GM19467 (cell line): ENCODE data around the gene ARMC9.

Source experiments
- ATAC-seq: cut with Tn5 transposase; IDR thresholded peaks from one replicate; pipeline ENCODE4 v1.9.1; 2021; ENCODE audit warnings: mild to moderate bottlenecking, moderate library complexity; ENCODE audit not compliant: unreplicated experiment

ARMC9 gene

GRCh38 chr2:231378026-231378722 is 179.7 kb downstream of the ARMC9 start:
- no peak for ATAC-seq

GRCh38 chr2:231379266-231380215 is 181.1 kb downstream of the ARMC9 start:
- ATAC-seq, result no peak

DNA sequence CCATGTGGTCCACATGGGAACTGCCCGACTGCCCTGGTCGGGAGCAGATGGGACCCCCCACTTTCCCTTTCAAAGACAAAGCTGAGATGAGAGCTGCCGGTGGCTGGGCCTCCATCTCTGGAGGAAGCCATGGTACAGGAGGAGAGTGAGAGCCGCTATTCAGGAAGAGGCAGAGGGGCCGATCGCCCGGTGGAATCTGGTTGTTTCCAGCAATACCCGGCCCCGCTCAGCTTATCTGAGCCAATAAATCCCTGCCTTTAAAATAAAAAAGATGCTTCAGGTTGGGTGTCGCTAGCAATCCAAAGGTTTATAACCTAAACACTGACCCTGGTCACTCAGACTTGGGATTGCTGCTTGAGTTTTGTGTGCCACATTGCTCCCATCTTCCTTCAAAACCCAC is 181.9 kb downstream of the ARMC9 start:
- no peak for ATAC-seq

DNA sequence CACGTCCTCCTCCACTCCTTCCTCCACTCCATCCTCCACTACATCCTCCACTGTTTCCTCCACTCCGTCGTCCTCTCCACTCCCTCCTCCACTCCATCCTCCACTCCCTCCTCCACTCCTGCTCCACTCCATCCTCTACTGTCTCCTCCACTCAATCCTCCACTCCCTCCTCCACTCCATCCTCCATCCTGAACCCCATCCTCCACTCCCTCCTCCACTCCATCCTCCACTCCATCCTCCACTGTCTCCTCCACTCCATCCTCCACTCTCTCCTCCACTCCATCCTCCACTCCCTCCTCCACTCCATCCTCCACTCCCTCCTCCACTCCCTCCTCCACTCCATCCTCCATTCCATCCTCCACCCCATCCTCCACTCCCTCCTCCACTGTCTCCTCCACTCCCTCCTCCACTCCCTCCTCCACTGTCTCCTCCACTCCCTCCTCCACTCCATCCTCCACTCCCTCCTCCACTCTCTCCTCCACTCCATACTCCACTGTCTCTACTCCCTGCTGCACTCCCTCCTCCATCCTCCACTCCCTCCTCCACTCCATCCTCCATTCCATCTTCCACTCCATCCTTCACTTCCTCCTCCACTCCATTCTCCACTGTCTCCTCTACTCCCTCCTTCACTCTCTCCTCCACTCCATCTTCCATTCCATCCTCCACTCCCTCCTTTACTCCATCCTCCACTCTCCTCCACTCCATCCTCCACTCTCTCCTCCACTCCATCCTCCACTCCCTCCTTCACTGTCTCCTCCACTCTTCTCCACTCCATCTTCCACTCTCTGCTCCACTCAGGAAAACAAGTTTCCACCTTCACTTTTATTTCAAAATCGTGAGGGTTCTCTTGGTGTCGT is 182.8 kb downstream of the ARMC9 start:
- no peak for ATAC-seq

DNA sequence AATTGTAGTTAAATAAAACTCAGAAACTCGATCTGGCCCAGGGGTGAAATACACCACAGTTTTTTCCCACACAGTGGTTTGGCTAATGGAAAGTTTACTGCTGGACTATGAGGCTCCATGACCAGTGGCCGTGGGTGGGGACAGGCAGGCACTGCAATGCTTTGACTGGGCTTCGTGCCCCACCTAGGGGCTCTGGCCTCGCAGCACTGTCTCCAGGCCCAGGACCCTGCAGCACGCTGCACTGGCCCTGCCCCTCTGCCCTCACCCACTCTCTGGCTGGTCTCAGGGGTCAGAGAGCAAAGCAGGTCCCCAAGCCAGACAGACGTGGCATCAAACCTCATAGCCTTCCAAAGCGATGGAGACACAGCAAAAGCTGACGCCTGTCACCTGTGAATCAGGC is 183.7 kb downstream of the ARMC9 start:
- no peak for ATAC-seq

DNA sequence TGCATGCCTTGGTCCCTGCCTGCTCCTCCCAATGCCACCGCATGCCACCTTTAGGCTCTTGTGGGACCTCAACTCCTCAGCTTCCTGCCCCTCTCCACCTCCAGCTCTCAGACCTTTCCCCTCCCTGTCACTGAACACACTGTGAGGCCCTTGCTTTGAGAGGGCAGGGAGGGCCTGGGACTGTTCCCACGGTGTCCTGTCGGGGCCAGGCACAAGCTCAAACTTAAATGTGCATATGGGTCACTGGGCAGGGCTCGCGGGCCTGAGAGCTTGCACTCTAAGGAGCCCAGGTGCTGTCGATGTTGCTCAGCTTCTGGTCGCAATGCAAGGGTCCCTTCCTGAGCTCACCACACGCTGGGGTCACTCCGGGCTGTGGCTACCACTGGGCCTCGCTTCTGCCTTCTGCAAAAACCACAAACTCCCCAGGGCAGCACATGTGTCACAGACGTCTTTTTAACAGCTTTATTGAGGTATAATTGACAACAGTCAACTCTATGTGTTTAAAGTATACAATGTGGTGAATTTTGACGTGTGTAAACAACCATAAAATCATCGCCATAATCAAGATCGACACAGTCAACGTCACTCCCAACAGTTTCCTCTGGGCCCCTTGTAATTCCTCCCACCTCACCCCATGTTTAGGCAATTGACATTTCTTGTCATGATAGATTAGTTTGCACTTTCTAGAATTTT is 185.1 kb downstream of the ARMC9 start:
- ATAC-seq, result no peak

- no peak for ATAC-seq
These were observed 185.6 kb downstream of the ARMC9 start for GRCh38 chr2:231384109-231384435.

DNA sequence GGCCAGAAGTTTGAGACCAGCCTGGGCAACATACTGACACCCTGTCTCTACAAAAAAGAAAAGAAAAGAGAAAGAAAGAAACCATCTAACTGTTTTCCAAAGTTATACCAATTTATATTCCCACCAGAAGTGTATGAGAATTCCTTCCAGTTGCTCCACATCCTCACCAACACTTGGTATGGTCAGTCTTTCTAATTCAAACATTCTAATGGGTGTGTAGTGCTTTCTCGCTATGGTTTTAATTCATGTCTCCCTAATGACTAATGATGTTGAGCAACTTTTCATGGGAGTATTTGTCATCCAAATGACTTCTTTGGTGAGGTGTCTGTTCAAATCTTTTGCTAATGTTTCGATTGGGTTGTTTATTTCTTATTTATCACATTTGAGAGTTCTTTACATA is 186.5 kb downstream of the ARMC9 start:
- ATAC-seq, result no peak

- no peak for ATAC-seq
These were observed 187.0 kb downstream of the ARMC9 start for GRCh38 chr2:231385429-231385828.

DNA sequence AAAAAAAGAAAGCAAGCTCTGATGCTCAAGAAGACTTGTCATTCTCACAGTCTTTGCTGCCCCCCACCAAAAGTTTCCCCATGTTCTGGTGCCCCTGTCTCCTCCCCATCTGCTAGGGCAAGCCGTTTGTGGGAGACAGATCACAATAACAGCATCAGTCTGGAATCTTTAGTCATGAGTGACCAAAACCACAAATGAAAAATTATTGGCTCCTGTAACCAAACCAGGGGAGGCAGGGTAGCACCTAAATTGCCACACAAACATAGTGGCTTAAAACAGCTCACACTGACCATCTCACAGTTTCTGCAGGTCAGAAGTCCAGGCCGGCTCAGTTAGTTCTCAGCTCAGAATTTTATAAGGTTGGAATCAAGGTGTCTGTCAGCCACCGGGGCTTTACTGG is 188.0 kb downstream of the ARMC9 start:
- no peak for ATAC-seq

- ATAC-seq, result no peak
These were observed 189.7 kb downstream of the ARMC9 start for GRCh38 chr2:231387904-231388724.

GRCh38 chr2:231388725-231389346 is 190.4 kb downstream of the ARMC9 start:
- ATAC-seq, result no peak

DNA sequence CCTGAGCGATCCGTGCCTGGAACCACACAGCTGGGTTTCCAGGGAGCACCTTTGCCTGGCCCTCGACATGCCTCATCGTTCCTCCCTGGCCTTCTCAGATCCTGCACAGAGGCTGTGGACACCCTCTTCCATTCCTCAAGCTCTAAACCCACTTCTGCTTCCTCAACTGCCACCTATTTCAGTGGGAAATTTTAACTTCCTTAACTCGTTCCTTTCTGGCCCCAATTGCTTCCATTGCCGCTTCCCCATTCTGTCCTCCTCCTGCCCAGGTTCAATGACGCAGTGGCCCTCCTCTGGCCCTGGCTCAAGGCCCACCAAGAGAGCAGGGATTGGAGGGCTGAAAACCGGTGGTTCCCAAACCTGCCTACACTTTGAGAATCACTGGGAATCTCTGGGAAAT is 192.2 kb downstream of the ARMC9 start:
- ATAC-seq, result no peak

DNA sequence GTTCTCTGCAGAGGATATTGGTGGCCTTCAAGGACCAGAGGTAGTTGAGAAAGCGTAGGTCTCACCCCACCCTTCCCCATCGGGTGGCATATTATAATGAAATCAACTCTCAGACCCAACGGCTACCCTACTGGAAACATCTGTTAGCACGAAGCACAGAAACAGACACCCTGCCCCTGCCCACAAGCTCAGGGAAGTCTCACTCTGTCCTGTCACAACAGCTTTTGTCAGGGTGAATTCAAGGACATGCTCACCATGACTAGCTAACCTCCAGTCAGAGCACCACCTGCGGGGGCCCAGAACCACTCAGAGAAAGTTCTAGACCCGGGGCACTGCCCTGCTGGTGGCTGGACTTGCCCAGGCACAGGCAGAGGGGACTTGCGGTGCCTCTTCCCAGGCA is 193.6 kb downstream of the ARMC9 start:
- no peak for ATAC-seq

DNA sequence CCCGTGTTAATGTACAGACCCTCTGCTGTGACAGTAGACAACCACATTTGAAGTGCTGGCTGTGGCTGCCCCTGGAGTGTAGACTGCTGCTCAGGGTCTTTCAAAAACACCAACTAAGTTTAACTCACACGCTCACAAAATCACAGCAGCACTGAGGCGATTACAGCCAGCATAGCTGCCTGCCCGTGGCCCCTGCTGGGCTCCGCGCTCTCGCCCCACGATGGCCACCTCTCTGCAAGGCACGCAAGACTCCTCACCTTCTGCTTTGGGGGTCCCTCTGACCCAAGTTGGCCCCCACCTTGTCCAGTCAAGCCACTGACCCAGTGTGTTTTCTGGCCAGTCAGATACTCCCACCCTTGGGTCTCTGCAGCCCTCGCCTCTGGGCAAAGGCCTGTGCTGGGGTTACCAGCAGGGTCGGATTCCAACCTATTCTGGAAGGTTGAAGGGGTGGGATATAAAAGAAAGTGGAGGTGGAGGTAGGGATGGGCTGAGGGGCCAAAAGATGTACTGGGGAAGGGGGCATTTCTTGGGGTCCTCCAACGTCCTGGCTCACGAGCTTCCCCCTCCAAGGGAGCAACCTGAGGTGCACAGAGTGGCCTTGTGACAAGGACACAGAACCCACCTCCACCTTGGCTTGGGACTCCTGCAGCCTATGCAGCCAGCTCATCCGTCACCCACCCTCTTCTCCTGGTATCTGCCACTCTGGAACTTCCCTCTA is 194.2 kb downstream of the ARMC9 start:
- ATAC-seq, result no peak

DNA sequence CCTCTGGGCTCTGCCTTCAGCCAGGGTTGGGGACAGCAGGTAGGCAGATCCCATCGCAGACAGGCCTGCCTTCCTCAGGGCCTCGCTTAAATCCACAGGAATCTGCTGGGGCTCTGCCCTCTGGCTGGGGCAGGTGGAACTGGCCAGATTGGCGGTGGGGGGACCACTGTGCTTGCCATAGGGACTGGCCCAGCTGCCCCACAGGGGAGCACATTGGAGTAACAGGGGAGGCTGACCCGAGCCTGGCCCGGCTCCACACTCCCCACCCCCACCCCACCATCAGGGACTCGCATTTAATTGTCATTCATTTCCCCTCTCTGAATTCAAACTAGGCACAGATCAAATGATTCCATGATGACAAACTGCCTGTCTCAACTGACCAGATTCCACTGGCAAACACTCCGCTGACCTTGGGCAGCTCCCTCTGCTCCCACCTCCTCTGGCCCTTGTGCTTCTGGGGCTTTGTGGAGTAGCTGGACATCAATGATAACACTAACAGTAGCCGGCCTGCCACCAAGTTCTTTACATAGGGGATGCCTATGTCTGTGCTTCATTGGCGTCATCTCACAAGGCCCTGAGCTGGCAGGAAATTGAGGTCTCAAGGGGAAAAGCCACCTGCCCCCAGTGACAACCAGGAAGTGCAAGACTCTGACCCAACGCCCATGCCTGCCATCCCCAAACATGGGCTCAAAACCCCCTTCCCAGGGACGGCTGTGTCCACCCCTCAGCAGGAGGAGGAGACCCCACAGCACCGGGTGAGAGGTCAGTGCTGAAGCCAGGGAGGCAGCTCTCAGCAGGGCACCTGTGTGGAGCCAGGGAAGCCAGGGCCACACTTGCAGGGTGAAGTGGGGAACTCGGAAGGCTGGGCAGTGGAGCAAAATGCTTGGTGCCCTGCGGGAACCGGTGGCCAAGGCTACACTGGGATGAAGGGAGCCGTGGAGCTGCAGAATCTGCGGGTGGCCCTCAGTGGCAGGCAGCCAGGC is 195.0 kb downstream of the ARMC9 start:
- ATAC-seq, result no peak

- peak; percentile 47 for ATAC-seq
These were observed 196.0 kb downstream of the ARMC9 start for GRCh38 chr2:231394211-231395141.
